GM21529 (cell line): ENCODE data around the gene CAMSAP3.

Experiments
- ATAC-seq: cut with Tn5 transposase; IDR thresholded peaks from one replicate; pipeline ENCODE4 v1.9.1; 2021; ENCODE audit not compliant: unreplicated experiment

CAMSAP3 gene, protein sequence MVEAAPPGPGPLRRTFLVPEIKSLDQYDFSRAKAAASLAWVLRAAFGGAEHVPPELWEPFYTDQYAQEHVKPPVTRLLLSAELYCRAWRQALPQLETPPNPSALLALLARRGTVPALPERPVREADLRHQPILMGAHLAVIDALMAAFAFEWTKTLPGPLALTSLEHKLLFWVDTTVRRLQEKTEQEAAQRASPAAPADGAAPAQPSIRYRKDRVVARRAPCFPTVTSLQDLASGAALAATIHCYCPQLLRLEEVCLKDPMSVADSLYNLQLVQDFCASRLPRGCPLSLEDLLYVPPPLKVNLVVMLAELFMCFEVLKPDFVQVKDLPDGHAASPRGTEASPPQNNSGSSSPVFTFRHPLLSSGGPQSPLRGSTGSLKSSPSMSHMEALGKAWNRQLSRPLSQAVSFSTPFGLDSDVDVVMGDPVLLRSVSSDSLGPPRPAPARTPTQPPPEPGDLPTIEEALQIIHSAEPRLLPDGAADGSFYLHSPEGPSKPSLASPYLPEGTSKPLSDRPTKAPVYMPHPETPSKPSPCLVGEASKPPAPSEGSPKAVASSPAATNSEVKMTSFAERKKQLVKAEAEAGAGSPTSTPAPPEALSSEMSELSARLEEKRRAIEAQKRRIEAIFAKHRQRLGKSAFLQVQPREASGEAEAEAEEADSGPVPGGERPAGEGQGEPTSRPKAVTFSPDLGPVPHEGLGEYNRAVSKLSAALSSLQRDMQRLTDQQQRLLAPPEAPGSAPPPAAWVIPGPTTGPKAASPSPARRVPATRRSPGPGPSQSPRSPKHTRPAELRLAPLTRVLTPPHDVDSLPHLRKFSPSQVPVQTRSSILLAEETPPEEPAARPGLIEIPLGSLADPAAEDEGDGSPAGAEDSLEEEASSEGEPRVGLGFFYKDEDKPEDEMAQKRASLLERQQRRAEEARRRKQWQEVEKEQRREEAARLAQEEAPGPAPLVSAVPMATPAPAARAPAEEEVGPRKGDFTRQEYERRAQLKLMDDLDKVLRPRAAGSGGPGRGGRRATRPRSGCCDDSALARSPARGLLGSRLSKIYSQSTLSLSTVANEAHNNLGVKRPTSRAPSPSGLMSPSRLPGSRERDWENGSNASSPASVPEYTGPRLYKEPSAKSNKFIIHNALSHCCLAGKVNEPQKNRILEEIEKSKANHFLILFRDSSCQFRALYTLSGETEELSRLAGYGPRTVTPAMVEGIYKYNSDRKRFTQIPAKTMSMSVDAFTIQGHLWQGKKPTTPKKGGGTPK

DNA sequence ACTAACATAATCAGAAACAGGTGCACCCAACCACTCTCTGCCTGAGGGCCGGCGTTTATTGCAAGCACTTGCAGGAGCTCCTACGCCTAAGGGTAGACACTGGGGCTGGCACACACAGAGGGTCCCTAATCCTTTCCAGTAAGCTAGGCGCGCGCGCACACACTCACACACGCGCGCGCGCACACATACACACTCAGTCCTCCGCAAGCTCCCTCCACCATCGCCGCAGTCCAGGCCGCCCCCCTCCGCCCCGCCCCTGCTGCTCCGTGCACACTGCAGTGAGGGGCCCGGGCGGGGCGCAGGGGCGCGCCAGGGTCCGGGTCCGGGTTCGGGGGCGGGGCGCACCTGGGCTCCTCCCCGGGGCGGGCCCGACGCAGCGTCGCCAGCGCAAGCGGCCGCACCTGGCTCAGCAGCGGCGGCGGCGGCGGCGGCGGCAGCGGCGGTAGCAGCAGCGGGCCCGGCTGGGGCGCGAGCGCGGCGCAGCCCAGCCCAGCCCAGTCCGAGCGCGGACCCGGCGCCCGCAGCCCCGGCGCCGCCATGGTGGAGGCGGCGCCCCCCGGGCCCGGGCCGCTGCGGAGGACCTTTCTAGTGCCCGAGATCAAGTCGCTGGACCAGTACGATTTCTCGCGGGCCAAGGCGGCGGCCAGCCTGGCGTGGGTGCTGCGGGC is at the start of gene CAMSAP3:
TSS of gene CAMSAP3 (plus strand) at position 398 of the 668 bp plus-strand sequence. CDS start at position 538, 140 bp downstream.
- no peak for ATAC-seq

- ATAC-seq = no peak
Observed at GRCh38 chr19:7545904-7546303, 49.8 kb upstream of the CAMSAP3 start.

DNA sequence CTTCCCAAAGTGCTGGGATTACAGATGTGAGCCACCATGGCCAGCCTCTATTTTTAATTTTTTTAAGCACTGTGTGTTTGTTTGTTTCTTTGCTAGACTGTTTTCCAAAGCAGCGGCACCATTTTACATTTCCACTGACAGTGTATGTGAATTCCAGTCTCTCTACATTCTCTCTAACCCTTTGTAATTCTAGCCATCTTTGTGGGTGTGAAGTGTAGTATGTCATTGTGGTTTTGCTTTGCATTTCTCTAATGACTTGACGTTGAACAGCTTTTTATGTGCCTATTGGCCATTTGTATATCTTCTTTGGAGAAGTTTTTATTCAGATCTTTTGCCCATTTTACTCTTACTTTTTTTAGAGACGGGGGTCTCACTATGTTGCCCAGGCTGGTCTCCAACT is 48.5 kb upstream of the CAMSAP3 start:
- ATAC-seq = no peak

DNA sequence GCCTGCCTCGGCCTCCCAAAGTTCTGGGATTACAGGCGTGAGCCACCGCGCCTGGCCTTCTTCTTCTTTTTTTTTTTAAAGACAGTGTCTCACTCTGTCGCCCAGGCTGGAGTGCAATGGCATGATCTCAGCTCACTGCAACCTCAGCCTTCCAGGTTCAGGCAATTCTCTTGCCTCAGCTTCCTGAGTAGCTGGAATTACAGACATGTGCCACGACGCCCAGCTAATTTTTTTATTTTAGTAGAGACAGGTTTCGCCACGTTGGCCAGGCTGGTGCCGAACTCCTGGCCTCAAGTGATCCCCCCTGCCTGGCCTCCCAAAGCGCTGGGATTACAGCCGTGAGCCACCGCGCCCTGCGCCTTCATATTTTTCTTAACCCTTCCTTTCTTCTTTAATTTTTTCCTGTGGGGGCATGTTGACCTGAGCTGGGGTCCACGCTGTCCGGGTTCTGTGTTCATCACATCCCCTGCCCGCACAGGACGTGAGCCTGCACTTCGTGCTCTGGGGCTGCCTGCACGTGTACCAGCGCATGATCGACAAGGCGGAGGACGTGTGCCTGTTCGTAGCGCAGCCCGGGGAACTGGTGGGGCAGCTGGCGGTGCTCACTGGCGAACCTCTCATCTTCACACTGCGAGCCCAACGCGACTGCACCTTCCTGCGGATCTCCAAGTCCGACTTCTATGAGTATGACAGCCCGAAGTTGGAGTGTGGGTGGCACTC is 46.1 kb upstream of the CAMSAP3 start:
- no peak for ATAC-seq

DNA sequence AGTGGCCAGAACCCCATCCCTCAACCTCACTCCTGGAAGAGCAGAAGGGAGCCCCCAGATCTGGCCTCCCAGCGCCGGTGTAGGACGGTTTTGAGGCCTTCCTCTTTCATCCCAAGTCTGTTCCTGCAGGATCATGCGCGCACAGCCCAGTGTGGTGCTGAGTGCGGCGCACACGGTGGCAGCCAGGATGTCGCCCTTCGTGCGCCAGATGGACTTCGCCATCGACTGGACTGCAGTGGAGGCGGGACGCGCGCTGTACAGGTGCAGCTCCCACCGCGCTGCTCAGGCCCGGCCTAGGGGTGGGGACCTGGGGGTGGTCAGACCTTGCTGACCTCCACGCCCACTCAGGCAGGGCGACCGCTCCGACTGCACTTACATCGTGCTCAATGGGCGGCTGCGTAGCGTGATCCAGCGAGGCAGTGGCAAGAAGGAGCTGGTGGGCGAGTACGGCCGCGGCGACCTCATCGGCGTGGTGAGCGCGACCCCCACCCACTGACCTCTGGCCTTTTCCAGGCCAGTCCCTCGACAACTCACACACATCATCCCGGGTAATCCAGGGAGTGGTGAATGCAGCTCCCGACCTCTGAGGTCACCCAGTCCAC is 45.4 kb upstream of the CAMSAP3 start:
- ATAC-seq = no peak

DNA sequence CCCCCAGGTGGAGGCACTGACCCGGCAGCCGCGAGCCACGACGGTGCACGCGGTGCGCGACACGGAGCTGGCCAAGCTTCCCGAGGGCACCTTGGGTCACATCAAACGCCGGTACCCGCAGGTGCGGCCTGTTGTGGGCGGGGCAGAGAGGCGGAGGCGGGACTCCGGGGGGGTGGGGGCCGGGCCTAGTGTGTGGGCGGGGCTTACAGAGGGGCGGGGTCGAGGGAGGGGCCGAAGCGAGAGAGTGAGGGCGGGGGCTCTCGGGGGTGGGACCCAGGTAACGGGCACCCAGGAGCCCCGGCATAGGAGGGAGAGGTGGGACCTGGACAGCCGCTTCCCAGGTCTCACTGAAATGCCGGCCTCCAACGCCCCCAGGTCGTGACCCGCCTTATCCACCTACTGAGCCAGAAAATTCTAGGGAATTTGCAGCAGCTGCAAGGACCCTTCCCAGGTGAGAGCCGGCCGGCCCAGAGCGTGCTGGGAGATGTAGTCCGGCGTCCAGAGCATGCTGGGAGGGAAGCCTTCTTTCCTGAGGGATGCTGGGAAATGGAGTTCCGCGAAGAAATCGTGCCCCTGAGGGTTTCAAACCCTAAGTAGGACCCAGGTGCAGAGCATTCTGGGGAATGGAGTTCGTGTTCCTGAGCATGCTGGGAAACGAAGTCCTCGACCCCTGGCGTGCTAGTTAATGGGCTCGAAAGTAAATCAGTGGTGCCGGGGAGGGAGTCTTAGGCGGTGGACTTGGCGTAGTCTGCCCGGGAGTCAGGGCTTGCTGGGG is 44.5 kb upstream of the CAMSAP3 start:
- no peak for ATAC-seq

GRCh38 chr19:7552781-7553180 is 42.9 kb upstream of the CAMSAP3 start:
- no peak for ATAC-seq

- ATAC-seq = no peak
Observed at GRCh38 chr19:7554565-7554964, 41.1 kb upstream of the CAMSAP3 start.

GRCh38 chr19:7554990-7555864 is 40.4 kb upstream of the CAMSAP3 start:
- no peak for ATAC-seq

DNA sequence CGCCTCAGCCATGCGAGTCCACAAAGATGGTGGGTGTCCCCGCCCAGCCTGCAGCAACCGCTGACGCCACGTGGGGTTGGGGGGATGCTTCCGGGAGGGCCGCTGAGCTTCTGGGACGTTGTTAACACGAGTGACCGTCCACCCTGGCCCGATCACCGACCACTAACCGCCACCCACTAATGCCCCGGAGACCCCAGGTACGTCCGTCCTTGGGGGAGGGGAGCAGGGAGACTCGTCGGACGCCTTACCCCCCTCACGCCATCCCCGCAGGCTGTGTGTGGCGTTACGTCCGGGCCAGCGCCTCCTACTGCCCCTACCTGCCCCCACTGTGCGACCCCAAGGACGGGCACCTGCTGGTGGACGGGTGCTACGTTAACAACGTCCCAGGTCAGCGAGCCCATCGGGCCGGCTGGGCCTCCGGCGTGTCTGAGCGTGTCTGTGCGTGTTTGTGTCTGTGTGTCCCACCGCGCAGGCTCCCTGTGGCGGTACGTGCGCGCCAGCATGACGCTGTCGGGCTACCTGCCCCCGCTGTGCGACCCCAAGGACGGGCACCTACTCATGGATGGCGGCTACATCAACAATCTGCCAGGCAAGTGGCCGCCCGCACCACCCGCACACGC is 38.9 kb upstream of the CAMSAP3 start:
- no peak for ATAC-seq

GRCh38 chr19:7558667-7559066 is 37.0 kb upstream of the CAMSAP3 start:
- no peak for ATAC-seq

DNA sequence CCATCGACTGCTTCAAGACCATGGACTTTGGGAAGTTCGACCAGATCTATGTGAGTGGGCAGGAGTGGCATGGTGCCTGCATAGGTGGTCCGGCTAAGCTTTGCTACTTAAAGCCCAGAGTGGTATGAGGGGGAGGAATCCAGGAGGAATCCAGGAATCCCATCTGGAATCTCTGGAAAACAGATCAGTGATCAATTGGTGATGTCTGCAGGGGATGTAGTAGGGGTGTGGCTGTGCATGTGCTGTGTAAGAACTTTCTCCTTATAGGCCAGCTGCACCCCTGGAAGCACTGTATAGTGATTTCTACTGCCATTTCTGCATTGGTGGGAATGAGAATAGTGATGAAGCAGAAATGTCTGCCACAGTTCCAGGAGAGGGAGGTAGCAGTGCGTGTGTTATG is 36.6 kb upstream of the CAMSAP3 start:
- ATAC-seq = no peak

GRCh38 chr19:7560255-7560654 is 35.4 kb upstream of the CAMSAP3 start:
- ATAC-seq = no peak

- no peak for ATAC-seq
Observed at GRCh38 chr19:7561325-7561724, 34.3 kb upstream of the CAMSAP3 start.

DNA sequence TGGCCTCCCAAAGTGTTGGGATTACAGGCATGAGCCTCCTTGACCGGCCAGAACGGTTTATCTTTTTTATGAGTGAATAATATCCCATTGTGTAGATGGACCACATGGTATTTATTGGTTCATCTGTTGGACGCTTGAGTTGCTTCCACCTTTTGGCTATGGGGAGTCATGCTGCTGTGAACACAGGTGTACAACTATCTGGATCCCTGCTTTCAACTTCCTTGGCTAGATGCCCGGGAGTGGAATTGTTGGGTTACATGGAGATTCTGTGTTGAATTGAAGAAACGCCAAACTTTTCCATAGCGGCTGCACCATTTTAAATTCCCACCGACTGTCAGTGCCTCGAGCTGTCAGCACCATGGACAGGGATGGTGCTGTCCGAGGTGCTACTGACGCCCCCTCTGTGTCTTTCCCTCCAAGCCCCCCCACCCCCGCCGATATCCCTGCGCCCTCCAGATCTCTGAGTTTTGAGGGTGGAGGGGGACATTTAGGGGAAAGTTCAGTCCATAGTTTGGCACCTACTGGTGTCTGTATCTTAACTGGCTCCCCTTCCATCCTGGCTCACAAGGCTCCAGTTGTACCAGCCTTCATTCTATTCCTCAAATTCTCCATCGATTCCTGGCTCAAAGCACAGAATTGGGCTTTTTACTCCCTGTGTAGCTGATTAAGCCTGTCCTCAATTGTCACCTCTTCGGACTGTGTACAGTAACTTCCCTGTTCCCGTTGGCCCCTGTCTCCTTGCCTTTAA is 32.8 kb upstream of the CAMSAP3 start:
- no peak for ATAC-seq

DNA sequence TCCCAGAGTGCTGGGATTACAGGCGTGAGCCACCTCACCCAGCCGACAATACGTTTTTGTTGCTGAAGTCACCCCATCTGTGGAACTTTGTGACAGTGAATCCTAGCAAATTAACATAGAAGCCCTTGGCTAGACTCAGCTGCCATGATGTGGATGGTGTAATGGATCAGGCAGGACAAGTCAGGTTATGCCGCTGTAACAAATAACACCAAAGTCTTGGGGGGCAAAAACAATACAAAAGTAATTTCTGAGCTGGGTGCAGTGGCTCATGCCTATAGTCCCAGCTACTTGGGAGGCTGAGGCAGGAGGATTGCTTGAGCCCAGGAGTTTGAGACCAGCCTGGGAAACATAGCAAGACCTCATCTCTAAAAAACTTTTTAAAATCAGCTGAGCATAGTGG is 30.8 kb upstream of the CAMSAP3 start:
- ATAC-seq = no peak

GRCh38 chr19:7565332-7565731 is 30.3 kb upstream of the CAMSAP3 start:
- no peak for ATAC-seq
